Right cardiac atrium (tissue), 5 donors: ENCODE data around the gene ALOX5. TPM values are rescaled to one million over a fixed set of nuclear protein-coding genes. Genes with fewer than 3 reads are reported as not detected.

Experiments used
- ATAC-seq, 2 donors: fragments of 200-7000 bp; cut with Tn5 transposase; one replicate each; pipeline versions ENCODE4 v1.8.0 to v1.9.1; 2020; ENCODE audit warnings: moderate library complexity in 2 of 2, mild to moderate bottlenecking in 1 of 2
- DNase-seq, 3 donors: peaks; one replicate each; pipeline ENCODE4 v3.0.0-alpha.2; 2020
- H3K27ac ChIP-seq: one replicate; pipeline ENCODE4 v1.5.1; 2013; ENCODE audit warnings: mild to moderate bottlenecking, low read length, control low read depth, moderate library complexity
- H3K27me3 ChIP-seq: one replicate; pipeline ENCODE4 v1.6.1; 2013; ENCODE audit not compliant: control insufficient read depth, insufficient read depth
- H3K4me1 ChIP-seq: one replicate; pipeline ENCODE4 v1.6.1; 2013; ENCODE audit warnings: low read length; ENCODE audit not compliant: control insufficient read depth, insufficient read depth
- H3K4me3 ChIP-seq: one replicate; pipeline ENCODE4 v1.5.1; 2013; ENCODE audit warnings: low read length, control low read depth
- H3K9me3 ChIP-seq: one replicate; pipeline ENCODE4 v1.6.1; 2013; ENCODE audit warnings: low read length; ENCODE audit not compliant: control insufficient read depth
- WGBS: extraction: QIAGEN DNeasy Blood & Tissue Kit; methylation state at CpG from one replicate; pipeline ENCODE4 v1.1.7; 2013; 5-methylcytosine and 5-hydroxymethylcytosine counted together
- intact Hi-C, 4 donors: fragments of 100-400 bp; cut with DNase I; formaldehyde crosslinking; loops; one replicate each; pipeline versions ENCODE4 v1.11.0 to v1.14.0; 2022 to 2023
- polyA plus RNA-seq: library from polyadenylated mRNA; stranded (reverse); fragments of 200-250 nt; gene quantifications from one replicate; pipeline ENCODE4 v1.2.3, GENCODE V29; 2013
- total RNA-seq, 4 donors: library from RNA; stranded (reverse); fragmentation: NEBNext Ultra II Directional; extraction: Animal tissue kit (Norgen Biotek cat#: 25700); gene quantifications; one replicate each; pipeline ENCODE4 v1.2.1, GENCODE V29; 2021
- donor health status: healthy with polysubstance abuse.
- donor health status: DM: no; HTN: yes; CAD: no.
- donor health status: DM: no; HTN: no; CAD: no.
- donor health status: DM: no; HTN: yes; CAD: no; lungs with severe emphysema.
- donor health status: DM: yes; HTN: yes; CAD: no.

ALOX5 gene
- total and polyA plus RNA-seq, 5 donors = 5.6 to 13.0 (median 11.5) TPM

- no peak for DNase-seq
- no peak overlapping the region for H3K4me3 ChIP-seq
- WGBS = 65% methylated on average over 5 of the region's 5 CpGs
- no peak overlapping the region for H3K27ac ChIP-seq
- no peak for ATAC-seq
- no peaks in the 10 kb centered on the region for H3K4me1 ChIP-seq
- no peaks in the 10 kb centered on the region for H3K9me3 ChIP-seq
- intact Hi-C loops = no loop called here
- no peaks in the 10 kb centered on the region for H3K27me3 ChIP-seq
These were observed 64.6 kb downstream of the ALOX5 start for GRCh38 chr10:45438466-45439090.

DNA sequence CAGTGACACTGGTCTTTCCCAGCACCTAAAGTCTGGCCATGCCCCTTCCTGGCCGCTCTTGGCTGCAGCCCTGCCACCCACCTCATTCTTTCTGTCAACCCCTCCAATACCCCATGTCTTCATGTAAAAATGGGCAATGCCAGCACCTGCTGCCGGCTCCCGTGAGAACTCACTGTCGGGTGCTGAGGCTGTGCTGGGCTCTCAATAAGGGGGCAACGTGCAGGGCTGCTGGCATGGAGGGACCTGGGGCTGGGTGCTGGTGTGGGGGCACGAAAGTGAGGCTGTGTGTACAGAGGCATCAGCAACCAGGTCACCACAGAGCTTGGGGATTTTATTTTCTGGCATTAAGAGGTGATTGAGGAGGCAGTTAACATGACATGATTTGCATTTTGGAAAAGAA is 65.3 kb downstream of the ALOX5 start:
- Histone ChIP-seq H3K4me1 (no peaks in the 10 kb centered on the region), H3K9me3 (no peaks in the 10 kb centered on the region), H3K4me3 (no peak overlapping the region), H3K27me3 (no peaks in the 10 kb centered on the region), H3K27ac (no peak overlapping the region)
- WGBS = 83% methylated on average over 6 of the region's 6 CpGs
- intact Hi-C loops = no loop called here
- ATAC-seq = no peak
- no peak for DNase-seq

- DNase-seq = no peak
- Histone ChIP-seq H3K4me3 (no peak overlapping the region), H3K4me1 (no peaks in the 10 kb centered on the region), H3K9me3 (no peaks in the 10 kb centered on the region), H3K27ac (no peak overlapping the region), H3K27me3 (no peaks in the 10 kb centered on the region)
- ATAC-seq = no peak
- 65% methylated on average over 7 of the region's 7 CpGs for whole genome bisulfite sequencing
- intact Hi-C loops = no loop called here
These were observed 65.9 kb downstream of the ALOX5 start for GRCh38 chr10:45439873-45440272.

DNA sequence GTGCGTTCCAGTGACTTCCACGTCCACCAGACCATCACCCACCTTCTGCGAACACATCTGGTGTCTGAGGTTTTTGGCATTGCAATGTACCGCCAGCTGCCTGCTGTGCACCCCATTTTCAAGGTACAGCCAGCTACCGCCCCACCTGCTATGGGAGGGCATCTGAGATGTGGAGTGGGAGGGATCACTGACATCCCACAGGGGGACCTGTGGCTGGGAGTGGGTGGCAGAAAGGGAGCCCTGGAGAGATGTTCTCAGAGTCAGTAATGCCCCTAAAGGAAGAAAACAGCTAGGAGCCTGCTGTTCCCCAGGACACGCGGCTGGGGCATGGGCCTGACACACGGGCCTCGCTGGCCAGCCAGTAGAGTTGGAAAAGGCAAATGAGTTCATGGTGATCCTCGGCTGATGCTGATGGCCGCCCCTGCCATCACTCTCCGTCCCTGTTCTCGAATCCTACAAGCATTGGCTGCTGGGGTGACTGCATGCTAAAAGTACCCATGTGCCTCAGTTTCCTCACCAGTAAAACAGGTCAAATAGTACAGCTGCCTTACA is 66.6 kb downstream of the ALOX5 start:
- Histone ChIP-seq H3K4me1 (peaks cover 2% of the 10 kb centered on the region), H3K27me3 (no peaks in the 10 kb centered on the region), H3K9me3 (no peaks in the 10 kb centered on the region), H3K4me3 (no peak overlapping the region), H3K27ac (no peak overlapping the region)
- WGBS = 81% methylated on average over 13 of the region's 13 CpGs
- ATAC-seq = no peak
- intact Hi-C loops = no loop called here
- DNase-seq = no peak

DNA sequence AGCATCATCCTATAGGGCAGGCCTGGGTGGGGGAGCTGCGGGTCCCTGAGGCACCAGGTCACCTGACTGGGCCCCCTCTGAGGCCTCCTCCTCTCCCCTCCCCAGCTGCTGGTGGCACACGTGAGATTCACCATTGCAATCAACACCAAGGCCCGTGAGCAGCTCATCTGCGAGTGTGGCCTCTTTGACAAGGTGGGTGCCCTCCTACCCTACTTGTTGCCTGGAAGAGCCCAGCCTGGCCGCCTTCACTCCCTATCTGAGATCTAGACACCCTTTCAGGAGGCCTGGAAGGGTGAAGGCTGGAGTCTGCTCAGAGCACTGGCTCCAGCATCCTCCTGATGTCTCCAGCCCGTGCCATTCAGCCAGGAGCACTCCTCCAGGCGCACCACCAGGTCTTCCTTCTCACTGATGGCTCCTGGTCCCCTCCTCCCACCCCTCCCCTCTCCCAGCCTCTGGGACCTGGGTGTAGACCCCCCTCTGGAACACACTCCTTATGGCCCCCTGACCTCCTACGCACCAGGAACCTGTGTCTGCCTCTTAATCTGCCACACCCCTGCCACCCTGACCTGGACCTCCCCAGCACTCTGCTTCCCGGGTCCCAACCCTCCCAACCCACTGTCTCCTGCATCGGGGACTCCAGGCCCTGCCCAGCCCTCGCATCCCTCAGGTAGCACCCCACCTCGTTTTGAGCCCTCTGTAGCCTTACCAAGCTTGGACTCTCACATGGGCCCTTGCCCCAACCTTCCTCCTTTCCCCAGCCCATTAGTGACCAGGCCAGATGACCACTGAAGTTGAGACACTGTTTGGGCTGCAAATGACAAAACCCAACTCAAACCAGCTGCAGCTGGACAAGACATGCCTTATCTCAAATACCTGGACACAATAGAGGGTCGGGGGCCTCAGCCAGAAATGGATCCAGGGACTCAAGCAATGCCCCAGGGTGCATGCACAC is 67.5 kb downstream of the ALOX5 start:
- H3K27ac ChIP-seq = no peak overlapping the region
- H3K27me3 ChIP-seq = no peaks in the 10 kb centered on the region
- intact Hi-C loops = no loop called here
- WGBS = 84% methylated on average over 13 of the region's 13 CpGs
- no peak overlapping the region for H3K4me3 ChIP-seq
- H3K4me1 ChIP-seq = peaks cover 4% of the 10 kb centered on the region
- no peak for DNase-seq
- no peaks in the 10 kb centered on the region for H3K9me3 ChIP-seq
- no peak for ATAC-seq

- no peak for ATAC-seq
- no peak overlapping the region for H3K27ac ChIP-seq
- no peak overlapping the region for H3K4me3 ChIP-seq
- H3K9me3 ChIP-seq = no peaks in the 10 kb centered on the region
- H3K27me3 ChIP-seq = no peaks in the 10 kb centered on the region
- intact Hi-C loops = no loop called here
- 83% methylated on average over 6 of the region's 6 CpGs for WGBS
- peaks cover 4% of the 10 kb centered on the region for H3K4me1 ChIP-seq
- DNase-seq = no peak
These were observed 68.2 kb downstream of the ALOX5 start for GRCh38 chr10:45442251-45442650.

DNA sequence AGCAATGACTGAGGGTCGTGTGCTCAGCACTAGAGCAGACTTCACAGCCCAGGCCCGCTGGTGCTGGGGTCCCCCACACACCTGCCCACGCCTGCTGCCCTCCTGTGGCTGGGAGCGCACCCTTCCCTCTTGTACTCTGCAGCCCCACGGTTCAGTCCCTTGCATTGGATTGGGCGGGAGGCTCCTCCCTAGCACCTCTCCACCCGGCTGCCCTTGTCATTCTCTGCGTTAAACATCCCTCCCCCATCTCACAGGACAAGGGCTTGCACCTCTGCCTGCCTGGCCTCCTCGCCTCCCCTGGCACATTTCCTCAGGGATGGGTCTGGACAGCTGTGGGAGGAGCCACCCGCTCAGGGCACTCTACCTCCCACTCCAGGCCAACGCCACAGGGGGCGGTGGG is 68.6 kb downstream of the ALOX5 start:
- intact Hi-C loops = no loop called here
- DNase-seq (no peak), ATAC-seq (no peak)
- Histone ChIP-seq H3K9me3 (no peaks in the 10 kb centered on the region), H3K4me3 (no peak overlapping the region), H3K27me3 (no peaks in the 10 kb centered on the region), H3K4me1 (peaks cover 4% of the 10 kb centered on the region), H3K27ac (no peak overlapping the region)
- 64% methylated on average over 12 of the region's 12 CpGs for WGBS

DNA sequence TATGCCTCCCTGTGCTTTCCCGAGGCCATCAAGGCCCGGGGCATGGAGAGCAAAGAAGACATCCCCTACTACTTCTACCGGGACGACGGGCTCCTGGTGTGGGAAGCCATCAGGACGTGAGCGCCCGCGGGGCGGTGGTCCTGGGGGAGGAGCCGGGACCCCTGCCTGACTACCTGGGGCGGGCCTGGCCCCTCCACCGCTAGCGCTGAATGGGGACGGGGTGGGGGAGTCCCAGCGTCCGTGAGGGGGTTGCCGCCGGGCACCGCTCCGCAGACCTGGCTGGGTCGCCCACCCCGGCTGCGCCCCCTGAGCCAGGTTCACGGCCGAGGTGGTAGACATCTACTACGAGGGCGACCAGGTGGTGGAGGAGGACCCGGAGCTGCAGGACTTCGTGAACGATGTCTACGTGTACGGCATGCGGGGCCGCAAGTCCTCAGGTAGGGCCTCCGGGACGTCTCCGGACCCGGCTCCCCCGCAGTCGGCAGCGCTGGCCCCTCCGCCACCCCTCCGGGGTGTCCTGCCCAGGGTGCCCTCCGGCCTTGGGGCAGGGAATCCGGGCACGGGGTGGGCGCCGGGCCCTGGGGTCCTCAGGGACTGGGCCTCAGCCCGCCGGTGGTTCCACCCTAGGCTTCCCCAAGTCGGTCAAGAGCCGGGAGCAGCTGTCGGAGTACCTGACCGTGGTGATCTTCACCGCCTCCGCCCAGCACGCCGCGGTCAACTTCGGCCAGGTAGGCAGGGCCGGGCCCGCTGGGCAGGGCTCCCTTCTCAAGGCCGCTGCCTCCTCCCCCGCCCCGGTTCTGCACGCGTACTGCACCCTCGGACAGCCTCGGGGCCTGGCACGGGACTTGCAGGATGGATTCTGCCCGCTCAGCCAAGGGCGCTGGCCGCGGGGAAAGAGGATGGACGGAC is 69.3 kb downstream of the ALOX5 start:
- Histone ChIP-seq H3K4me3 (no peak overlapping the region), H3K9me3 (no peaks in the 10 kb centered on the region), H3K27ac (no peak overlapping the region), H3K4me1 (peaks cover 4% of the 10 kb centered on the region), H3K27me3 (no peaks in the 10 kb centered on the region)
- ATAC-seq (no peak), DNase-seq (peak in 2 of 3 donors; percentile 40 to 60)
- WGBS = 95% methylated on average over 76 of the region's 76 CpGs
- intact Hi-C loops = no loop called here

- H3K9me3 ChIP-seq = no peaks in the 10 kb centered on the region
- H3K27ac ChIP-seq = no peak overlapping the region
- H3K4me3 ChIP-seq = no peak overlapping the region
- peak in 1 of 3 donors; percentile 63 for DNase-seq
- intact Hi-C loops = no loop called here
- no peaks in the 10 kb centered on the region for H3K27me3 ChIP-seq
- no peak for ATAC-seq
- 94% methylated on average over 24 of the region's 24 CpGs for WGBS
- H3K4me1 ChIP-seq = peaks cover 4% of the 10 kb centered on the region
These were observed 70.0 kb downstream of the ALOX5 start for GRCh38 chr10:45444022-45444421.

- Histone ChIP-seq H3K9me3 (no peaks in the 10 kb centered on the region), H3K27ac (no peak overlapping the region), H3K4me1 (peaks cover 4% of the 10 kb centered on the region), H3K27me3 (no peaks in the 10 kb centered on the region), H3K4me3 (no peak overlapping the region)
- ATAC-seq = peak; percentile 49 to 78
- DNase-seq = peak in 1 of 3 donors; percentile 69
- 72% methylated on average over 19 of the region's 19 CpGs for WGBS
- intact Hi-C loops = no loop called here
These were observed 71.2 kb downstream of the ALOX5 start for GRCh38 chr10:45444976-45445898.
